HEK293T (cell line): ENCODE results near the gene SERPINA4.

Experiments
- CTCF ChIA-PET: fragments of 350-600 bp; formaldehyde crosslinking; extraction: SDS; loops from one replicate; lab custom pipeline; 2021; ENCODE audit warnings: antibody characterized with exemption, inconsistent platforms; lab: Yijun Ruan, JAX
- POLR2A ChIA-PET: fragments of 350-600 bp; formaldehyde crosslinking; extraction: SDS; loops from one replicate; lab custom pipeline; 2020; ENCODE audit warnings: antibody characterized with exemption, inconsistent platforms; lab: Yijun Ruan, JAX
- DNase-seq: peaks from one replicate; pipeline ENCODE4 v3.0.0; 2012; ENCODE audit warnings: mixed read lengths; ENCODE audit errors: extremely low spot score
- ARNT ChIP-seq: fragments of 450-650 bp; IDR thresholded peaks from 2 replicates; pipeline ENCODE4 v1.6.1; 2017; ENCODE audit warnings: mild to moderate bottlenecking
- BHLHE40 ChIP-seq: fragments of 450-650 bp; IDR thresholded peaks from 2 replicates; pipeline ENCODE4 v1.6.1; 2016; ENCODE audit warnings: mild to moderate bottlenecking, moderate library complexity, borderline replicate concordance
- CTBP1 ChIP-seq: fragments of 450-650 bp; IDR thresholded peaks from 2 replicates; pipeline ENCODE4 v1.6.1; 2016; ENCODE audit warnings: borderline replicate concordance
- ELF4 ChIP-seq: fragments of 450-650 bp; IDR thresholded peaks from 2 replicates; pipeline ENCODE4 v1.6.1; 2017; ENCODE audit warnings: antibody characterized with exemption
- FOXA1 ChIP-seq: fragments of 450-650 bp; IDR thresholded peaks from 2 replicates; pipeline ENCODE4 v1.6.1; 2016; ENCODE audit warnings: mild to moderate bottlenecking
- FOXK2 ChIP-seq: fragments of 450-650 bp; IDR thresholded peaks from 2 replicates; pipeline ENCODE4 v1.6.1; 2016; ENCODE audit warnings: mild to moderate bottlenecking
- FOXM1 ChIP-seq: fragments of 450-650 bp; IDR thresholded peaks from 2 replicates; pipeline ENCODE4 v1.6.1; 2017; ENCODE audit warnings: mild to moderate bottlenecking, borderline replicate concordance
- HDGF ChIP-seq: fragments of 450-650 bp; IDR thresholded peaks from 2 replicates; pipeline ENCODE4 v1.6.1; 2017; ENCODE audit warnings: antibody characterized with exemption, borderline replicate concordance
- L3MBTL2 ChIP-seq: fragments of 450-650 bp; conservative IDR thresholded peaks from 2 replicates; pipeline ENCODE4 v1.6.1; 2016; ENCODE audit warnings: mild to moderate bottlenecking
- LEF1 ChIP-seq: fragments of 450-650 bp; IDR thresholded peaks from 2 replicates; pipeline ENCODE4 v1.6.1; 2017; ENCODE audit warnings: mild to moderate bottlenecking, borderline replicate concordance
- NFRKB ChIP-seq: fragments of 450-650 bp; IDR thresholded peaks from 2 replicates; pipeline ENCODE4 v1.6.1; 2016; ENCODE audit warnings: mild to moderate bottlenecking, moderate library complexity
- SP1 ChIP-seq: fragments of 450-650 bp; IDR thresholded peaks from 2 replicates; pipeline ENCODE4 v1.6.1; 2017
- SUZ12 ChIP-seq: fragments of 450-650 bp; IDR thresholded peaks from 2 replicates; pipeline ENCODE4 v1.6.1; 2016; ENCODE audit warnings: mild to moderate bottlenecking
- TARDBP ChIP-seq: fragments of 450-650 bp; IDR thresholded peaks from 2 replicates; pipeline ENCODE4 v1.6.1; 2016
- ZNF384 ChIP-seq: fragments of 450-650 bp; IDR thresholded peaks from 2 replicates; pipeline ENCODE4 v1.6.1; 2016
- TF ChIP-seq, protein P1 (sequence below): fragments of 450-650 bp; IDR thresholded peaks from 2 replicates; pipeline ENCODE4 v1.6.1; 2016

The SERPINA4 gene

GRCh38 chr14:94547726-94548125 lies 13.5 kb upstream of the SERPINA4 start:
- TF ChIP-seq SP1 (no peak), SUZ12 (no peak), TARDBP (no peak), FOXA1 (no peak), ELF4 (no peak), ARNT (no peak), BHLHE40 (no peak), FOXM1 (no peak), NFRKB (no peak), HDGF (no peak)
- TF ChIP-seq, protein P1, sequence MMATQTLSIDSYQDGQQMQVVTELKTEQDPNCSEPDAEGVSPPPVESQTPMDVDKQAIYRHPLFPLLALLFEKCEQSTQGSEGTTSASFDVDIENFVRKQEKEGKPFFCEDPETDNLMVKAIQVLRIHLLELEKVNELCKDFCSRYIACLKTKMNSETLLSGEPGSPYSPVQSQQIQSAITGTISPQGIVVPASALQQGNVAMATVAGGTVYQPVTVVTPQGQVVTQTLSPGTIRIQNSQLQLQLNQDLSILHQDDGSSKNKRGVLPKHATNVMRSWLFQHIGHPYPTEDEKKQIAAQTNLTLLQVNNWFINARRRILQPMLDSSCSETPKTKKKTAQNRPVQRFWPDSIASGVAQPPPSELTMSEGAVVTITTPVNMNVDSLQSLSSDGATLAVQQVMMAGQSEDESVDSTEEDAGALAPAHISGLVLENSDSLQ: no peak
- ChIA-PET POLR2A (no interaction called here), CTCF (no interaction called here)

GRCh38 chr14:94548131-94548998 lies 12.9 kb upstream of the SERPINA4 start:
- ChIA-PET CTCF (interaction anchor here (0.6 to 2.1 kb wide), 21 partner anchors 8 to 416 kb away, joined by 3 to 27 read pairs (median 4); partner anchors contain the start of gene SERPINA5), POLR2A (no interaction called here)
- DNase-seq: no peak
- TF ChIP-seq HDGF: no peak
- no peak for TF ChIP-seq TARDBP
- no peak for TF ChIP-seq ELF4
- TF ChIP-seq SUZ12: no peak

More at GRCh38 chr14:94547726-94548125, 13.5 kb upstream of the SERPINA4 start:
- no peak for DNase-seq

DNA sequence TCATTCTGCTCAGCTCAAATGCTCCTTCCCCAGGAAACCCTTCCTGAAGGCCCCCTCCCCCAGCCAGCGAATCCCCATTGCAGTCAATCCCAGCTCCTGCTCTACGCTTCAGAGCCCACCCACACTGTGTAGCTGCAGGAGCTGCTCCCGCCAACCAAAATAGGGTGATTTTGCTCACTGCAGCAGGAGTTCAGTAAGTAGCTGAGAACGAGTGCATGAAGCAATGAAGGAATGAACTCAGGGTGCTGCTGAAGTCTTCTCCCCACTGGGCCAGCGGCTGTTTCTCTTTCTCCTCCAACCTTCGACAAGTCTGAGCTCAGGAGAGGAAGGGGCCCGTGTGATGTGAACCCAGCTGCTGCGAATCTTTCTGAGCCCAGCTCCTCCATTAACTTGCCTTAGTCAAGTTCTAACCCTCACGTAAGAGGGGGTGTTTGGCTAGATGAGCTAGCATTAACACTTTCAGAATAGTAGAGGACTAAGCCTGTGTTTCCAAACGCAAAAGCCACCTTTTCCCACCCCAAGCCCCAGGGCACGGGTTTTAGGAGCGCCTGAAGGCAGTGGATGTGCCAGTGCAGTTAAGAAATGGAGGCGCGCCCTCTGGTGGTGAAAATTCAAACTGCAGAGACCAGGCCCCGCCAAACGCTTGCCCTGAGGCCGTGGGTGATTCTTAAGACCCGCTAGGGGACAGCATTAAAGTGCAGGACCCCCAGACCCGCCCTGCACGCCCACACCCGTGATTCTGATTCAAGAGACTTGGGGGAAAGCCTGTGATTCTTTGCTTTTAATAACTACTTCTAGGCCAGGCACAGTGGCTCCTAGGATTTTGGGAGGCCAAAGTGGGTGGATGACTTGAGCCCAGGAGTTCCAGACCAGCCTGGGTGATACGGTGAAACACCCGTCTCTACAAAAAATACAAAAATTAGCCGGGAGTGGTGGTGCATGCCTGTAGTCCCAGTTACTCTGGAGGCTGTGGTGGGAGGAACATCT lies 11.9 kb upstream of the SERPINA4 start:
- CTCF ChIA-PET: interaction anchor here (0.6 to 2.1 kb wide), 23 partner anchors 9 to 417 kb away, joined by 3 to 27 read pairs (median 4); partner anchors contain the start of gene SERPINA5
- DNase-seq: peak; percentile 75
- TF ChIP-seq FOXM1: no peak
- TF ChIP-seq HDGF: no peak
- TF ChIP-seq TARDBP: no peak
- TF ChIP-seq FOXA1: no peak
- TF ChIP-seq CTBP1: no peak
- no peak for TF ChIP-seq SP1
- POLR2A ChIA-PET: no interaction called here

DNA sequence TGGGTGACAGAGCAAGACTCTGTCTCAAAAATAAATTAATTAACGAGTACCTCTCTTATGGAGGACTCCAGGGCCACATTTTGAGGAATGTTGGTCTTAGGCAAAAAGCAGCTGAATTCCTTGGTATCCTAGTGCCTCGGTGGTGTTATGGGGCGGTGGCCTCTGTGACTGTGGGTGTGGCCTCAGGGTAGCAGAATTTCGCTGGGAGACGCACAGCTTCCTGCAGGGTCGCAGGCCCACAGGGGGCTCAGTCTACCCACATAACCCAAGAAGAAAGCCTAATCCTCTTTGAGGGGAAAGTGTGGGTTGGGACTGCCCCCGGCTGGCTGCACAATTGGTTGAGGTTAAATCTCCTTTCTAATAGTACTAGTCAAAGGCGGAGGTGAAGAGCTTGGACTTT lies 11.2 kb upstream of the SERPINA4 start:
- no peak for DNase-seq
- ChIA-PET CTCF (interaction anchor here (2.1 kb wide), 1 partner anchor 15 kb away, joined by 8 read pairs; no protein-coding TSS in a partner anchor), POLR2A (no interaction called here)
- TF ChIP-seq LEF1 (no peak), TARDBP (no peak), ELF4 (no peak), CTBP1 (no peak), SUZ12 (no peak), NFRKB (no peak), FOXK2 (no peak), HDGF (no peak), BHLHE40 (no peak), FOXM1 (no peak), FOXA1 (no peak), ARNT (no peak), ZNF384 (no peak), SP1 (no peak), L3MBTL2 (no peak)
- TF ChIP-seq, protein P1: no peak

GRCh38 chr14:94555991-94556390 lies 5.3 kb upstream of the SERPINA4 start:
- no peak for TF ChIP-seq NFRKB
- no peak for TF ChIP-seq ZNF384
- no peak for TF ChIP-seq CTBP1
- TF ChIP-seq LEF1: no peak
- TF ChIP-seq ARNT: no peak
- no peak for TF ChIP-seq FOXK2
- no peak for TF ChIP-seq TARDBP
- TF ChIP-seq ELF4: no peak
- no peak for TF ChIP-seq FOXM1
- TF ChIP-seq, protein P1: no peak
- TF ChIP-seq SUZ12: no peak
- TF ChIP-seq SP1: no peak
- no peak for TF ChIP-seq FOXA1
- no peak for TF ChIP-seq BHLHE40
- TF ChIP-seq L3MBTL2: no peak
- TF ChIP-seq HDGF: no peak
- CTCF ChIA-PET: no interaction called here
- POLR2A ChIA-PET: no interaction called here
- no peak for DNase-seq
